PFSK-1 (cell line): ENCODE measurements around the gene VPS37B.

Experiments used
- POLR2AphosphoS5 ChIP-seq: IDR thresholded peaks from 2 replicates; pipeline ENCODE4 v1.6.1; 2012; ENCODE audit warnings: low read depth, mild to moderate bottlenecking, control low read depth, low read length, moderate library complexity
- SIN3A ChIP-seq: IDR thresholded peaks from 2 replicates; pipeline ENCODE4 v1.6.1; 2012; ENCODE audit warnings: mild to moderate bottlenecking, low read length, moderate library complexity, borderline replicate concordance; ENCODE audit not compliant: insufficient read depth
- TAF1 ChIP-seq: IDR thresholded peaks from 2 replicates; pipeline ENCODE4 v1.6.1; 2012; ENCODE audit warnings: low read length, control low read depth, borderline replicate concordance; ENCODE audit not compliant: insufficient read depth
- TF ChIP-seq, protein P1 (sequence below), 2 experiments: IDR thresholded peaks; 2 replicates each; pipeline versions ENCODE4 v1.6.1 to v1.8.0; 2011 to 2012; ENCODE audit warnings: low read depth in 2 of 2, low read length in 2 of 2, control low read depth in 1 of 2, inconsistent platforms in 1 of 2, mild to moderate bottlenecking in 1 of 2, moderate library complexity in 1 of 2; ENCODE audit not compliant: insufficient read depth in 1 of 2

DNA sequence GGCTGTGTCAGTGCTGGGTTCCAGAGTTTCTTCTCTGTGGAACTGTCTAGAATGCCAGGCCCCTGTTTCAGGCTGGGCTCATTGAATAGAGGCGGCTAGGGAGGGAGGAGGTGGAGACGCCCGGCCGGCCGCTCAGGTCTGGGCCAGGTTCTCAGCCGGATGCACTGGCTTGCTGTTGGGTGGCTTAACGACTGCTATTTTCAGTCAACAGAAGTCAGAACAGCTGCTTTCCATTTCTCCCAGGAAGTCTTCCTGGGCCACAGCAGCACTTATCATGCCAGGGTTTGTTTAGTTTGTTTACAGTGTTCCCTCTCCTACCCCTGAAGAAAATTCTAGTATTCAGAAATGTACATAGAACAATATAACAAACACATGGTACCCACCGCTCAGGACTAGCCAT lies 26.0 kb upstream of the VPS37B start:
- TF ChIP-seq POLR2AphosphoS5 (no peak), SIN3A (no peak), TAF1 (no peak)
- TF ChIP-seq, protein P1, sequence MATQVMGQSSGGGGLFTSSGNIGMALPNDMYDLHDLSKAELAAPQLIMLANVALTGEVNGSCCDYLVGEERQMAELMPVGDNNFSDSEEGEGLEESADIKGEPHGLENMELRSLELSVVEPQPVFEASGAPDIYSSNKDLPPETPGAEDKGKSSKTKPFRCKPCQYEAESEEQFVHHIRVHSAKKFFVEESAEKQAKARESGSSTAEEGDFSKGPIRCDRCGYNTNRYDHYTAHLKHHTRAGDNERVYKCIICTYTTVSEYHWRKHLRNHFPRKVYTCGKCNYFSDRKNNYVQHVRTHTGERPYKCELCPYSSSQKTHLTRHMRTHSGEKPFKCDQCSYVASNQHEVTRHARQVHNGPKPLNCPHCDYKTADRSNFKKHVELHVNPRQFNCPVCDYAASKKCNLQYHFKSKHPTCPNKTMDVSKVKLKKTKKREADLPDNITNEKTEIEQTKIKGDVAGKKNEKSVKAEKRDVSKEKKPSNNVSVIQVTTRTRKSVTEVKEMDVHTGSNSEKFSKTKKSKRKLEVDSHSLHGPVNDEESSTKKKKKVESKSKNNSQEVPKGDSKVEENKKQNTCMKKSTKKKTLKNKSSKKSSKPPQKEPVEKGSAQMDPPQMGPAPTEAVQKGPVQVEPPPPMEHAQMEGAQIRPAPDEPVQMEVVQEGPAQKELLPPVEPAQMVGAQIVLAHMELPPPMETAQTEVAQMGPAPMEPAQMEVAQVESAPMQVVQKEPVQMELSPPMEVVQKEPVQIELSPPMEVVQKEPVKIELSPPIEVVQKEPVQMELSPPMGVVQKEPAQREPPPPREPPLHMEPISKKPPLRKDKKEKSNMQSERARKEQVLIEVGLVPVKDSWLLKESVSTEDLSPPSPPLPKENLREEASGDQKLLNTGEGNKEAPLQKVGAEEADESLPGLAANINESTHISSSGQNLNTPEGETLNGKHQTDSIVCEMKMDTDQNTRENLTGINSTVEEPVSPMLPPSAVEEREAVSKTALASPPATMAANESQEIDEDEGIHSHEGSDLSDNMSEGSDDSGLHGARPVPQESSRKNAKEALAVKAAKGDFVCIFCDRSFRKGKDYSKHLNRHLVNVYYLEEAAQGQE (IDR thresholded peaks at IDR 0.05; ENCODE audit: insufficient read depth in 1 of 2, low read depth in 2 of 2, low read length in 2 of 2), result no peak
